ENCODE results near the gene ZBTB34. TPM values are rescaled to one million over a fixed set of nuclear protein-coding genes. Genes with fewer than 3 reads are reported as not detected.

The ZBTB34 gene
- total and polyA plus RNA-seq, 8 donors, result 9.9 to 25.3 (median 23.9) TPM

DNA sequence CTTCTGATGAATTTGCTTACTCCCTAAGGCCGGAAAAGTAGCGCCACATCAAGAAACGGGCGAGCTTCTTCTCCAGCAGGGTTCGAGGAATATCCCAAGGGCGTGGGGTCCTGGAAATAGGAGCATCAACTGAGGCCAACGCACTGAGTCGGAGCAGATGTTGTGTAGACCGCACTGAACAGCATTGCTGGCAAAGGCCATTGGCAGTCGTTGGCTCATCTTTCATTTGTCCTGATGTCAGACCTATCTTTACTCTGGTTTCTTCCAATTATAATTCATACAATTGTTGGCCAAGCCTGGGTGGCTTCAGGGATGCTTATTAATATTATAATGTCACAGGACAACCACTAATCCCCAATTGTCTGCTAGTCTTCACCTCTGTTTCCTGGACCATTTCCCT, 26.5 kb downstream of the ZBTB34 start:
- Histone ChIP-seq H3K4me3 (no peak overlapping the region), H3K36me3 (peaks cover 0 to 20% of the 10 kb centered on the region in 2 donors), H3K27ac (no peak overlapping the region), H3K4me1 (peaks cover 3 to 27% of the 10 kb centered on the region in 2 donors), H3K9me3 (no peaks in the 10 kb centered on the region), H3K27me3 (no peaks in the 10 kb centered on the region)
- ATAC-seq (no peak), DNase-seq (no peak)
- TF ChIP-seq, protein P1, sequence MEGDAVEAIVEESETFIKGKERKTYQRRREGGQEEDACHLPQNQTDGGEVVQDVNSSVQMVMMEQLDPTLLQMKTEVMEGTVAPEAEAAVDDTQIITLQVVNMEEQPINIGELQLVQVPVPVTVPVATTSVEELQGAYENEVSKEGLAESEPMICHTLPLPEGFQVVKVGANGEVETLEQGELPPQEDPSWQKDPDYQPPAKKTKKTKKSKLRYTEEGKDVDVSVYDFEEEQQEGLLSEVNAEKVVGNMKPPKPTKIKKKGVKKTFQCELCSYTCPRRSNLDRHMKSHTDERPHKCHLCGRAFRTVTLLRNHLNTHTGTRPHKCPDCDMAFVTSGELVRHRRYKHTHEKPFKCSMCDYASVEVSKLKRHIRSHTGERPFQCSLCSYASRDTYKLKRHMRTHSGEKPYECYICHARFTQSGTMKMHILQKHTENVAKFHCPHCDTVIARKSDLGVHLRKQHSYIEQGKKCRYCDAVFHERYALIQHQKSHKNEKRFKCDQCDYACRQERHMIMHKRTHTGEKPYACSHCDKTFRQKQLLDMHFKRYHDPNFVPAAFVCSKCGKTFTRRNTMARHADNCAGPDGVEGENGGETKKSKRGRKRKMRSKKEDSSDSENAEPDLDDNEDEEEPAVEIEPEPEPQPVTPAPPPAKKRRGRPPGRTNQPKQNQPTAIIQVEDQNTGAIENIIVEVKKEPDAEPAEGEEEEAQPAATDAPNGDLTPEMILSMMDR (IDR thresholded peaks at IDR 0.05), result no peak
- intact Hi-C loops (cut with DNase I), result no loop called here

DNA sequence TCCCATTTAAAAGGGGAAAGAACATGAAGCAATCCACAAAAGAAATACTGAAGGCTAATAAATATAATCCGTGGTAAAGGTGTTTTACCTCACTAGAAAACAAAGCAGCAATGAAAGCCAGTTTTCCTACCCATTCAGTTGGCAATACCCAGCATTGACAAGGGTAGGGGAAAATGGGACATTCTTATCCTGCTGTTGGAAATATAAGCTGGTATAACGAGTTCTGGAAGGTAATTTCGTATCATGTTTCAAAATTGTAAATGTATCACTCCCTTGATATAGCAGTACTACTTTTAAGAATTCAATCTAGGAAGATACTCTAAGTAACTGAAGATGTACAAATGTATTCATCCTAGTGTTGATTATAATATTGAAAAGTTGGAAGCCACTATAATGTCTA, 31.2 kb downstream of the ZBTB34 start:
- intact Hi-C loops (cut with DNase I), result no loop called here
- no peaks in the 10 kb centered on the region for H3K27me3 ChIP-seq

DNA sequence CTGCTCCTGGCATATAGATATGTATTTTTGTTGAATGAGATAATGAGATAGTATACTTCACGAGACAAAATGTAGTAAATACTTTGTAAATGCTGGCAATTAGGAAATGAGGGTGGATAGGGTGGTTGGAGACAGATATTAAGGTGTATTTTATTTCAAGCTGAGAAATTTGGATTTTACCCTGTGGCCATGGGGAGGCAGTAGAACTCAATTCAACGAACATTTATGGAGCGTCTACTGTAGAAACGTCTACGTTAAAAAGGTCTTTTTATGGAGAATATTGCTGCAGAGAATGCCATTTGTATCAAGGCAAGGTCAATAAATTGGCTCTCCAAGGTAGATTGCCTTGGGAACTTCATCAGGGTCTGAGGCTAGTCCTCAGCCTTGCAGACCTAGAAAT, 32.6 kb downstream of the ZBTB34 start:
- DNase-seq (no peak), ATAC-seq (peak; percentile 58)
- Histone ChIP-seq H3K4me3 (no peak overlapping the region), H3K27ac (no peak overlapping the region), H3K36me3 (no peaks in the 10 kb centered on the region), H3K4me1 (no peaks in the 10 kb centered on the region), H3K9me3 (no peaks in the 10 kb centered on the region), H3K27me3 (no peaks in the 10 kb centered on the region)
- TF ChIP-seq, protein P1 (IDR thresholded peaks at IDR 0.05), result peak in 1 of 2 donors; percentile 15
- intact Hi-C loops (cut with DNase I), result no loop called here

More for the DNA sequence above, 31.2 kb downstream of the ZBTB34 start:
- Histone ChIP-seq H3K4me1 (no peaks in the 10 kb centered on the region), H3K27ac (no peak overlapping the region), H3K9me3 (no peaks in the 10 kb centered on the region), H3K4me3 (no peak overlapping the region), H3K36me3 (no peaks in the 10 kb centered on the region)
- ATAC-seq, result no peak
- no peak for DNase-seq
- TF ChIP-seq, protein P1 (IDR thresholded peaks at IDR 0.05), result no peak

DNA sequence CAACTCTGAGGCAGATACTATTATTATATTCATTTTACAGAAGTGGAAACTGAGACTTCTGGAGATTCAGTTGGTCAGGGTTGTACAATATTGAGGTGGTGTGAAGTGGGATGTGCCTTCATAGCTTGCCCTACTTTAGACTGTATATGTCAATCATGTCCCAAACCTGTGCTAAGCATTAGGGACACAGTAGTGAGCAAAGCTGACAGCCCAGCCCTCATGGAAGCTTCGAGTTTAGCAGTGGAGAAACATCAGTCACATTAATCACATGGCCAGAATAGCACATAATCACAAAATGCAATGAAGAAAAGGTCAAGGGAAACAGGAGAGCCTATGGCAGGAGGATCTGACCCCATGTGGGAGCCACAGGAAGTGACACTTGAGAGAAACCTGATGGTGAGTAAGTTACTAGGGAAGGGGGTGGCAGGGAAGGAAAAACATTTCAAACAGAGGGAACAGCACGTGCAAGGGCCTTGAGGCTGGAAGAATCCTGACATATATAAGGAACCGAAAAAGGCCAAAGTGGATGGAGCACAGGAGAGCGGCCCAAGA, 33.7 kb downstream of the ZBTB34 start:
- no peaks in the 10 kb centered on the region for H3K4me1 ChIP-seq
- no peak for DNase-seq
- H3K4me3 ChIP-seq, result no peak overlapping the region
- no peaks in the 10 kb centered on the region for H3K36me3 ChIP-seq
- no peaks in the 10 kb centered on the region for H3K27me3 ChIP-seq
- no peak overlapping the region for H3K27ac ChIP-seq
- TF ChIP-seq, protein P1 (IDR thresholded peaks at IDR 0.05), result no peak
- intact Hi-C loops (cut with DNase I), result no loop called here
- ATAC-seq, result no peak
- no peaks in the 10 kb centered on the region for H3K9me3 ChIP-seq

DNA sequence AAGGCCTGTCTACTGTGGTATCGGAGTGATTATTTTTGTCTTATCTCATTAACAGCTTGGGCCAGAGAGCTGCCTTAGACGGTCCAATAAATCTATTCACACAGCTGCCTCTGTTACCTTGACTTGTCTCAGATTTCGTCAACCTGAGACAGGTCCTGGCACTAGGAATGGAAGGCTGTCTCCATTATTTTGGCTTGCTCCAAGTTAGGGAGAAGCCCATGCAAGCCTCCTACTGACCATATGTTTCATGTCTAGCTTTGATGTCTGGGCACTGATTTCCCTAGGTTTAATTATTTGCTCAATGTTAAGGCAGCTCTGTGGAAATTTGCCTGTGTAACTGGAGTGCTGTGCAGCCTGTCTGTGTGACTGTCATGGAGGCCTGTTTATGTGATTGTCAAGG, 41.8 kb downstream of the ZBTB34 start:
- DNase-seq, result peak in 1 of 4 donors; percentile 20
- H3K4me3 ChIP-seq, result no peak overlapping the region
- H3K27ac ChIP-seq, result no peak overlapping the region
- H3K36me3 ChIP-seq, result no peaks in the 10 kb centered on the region
- no peaks in the 10 kb centered on the region for H3K4me1 ChIP-seq
- H3K9me3 ChIP-seq, result peaks cover 0 to 13% of the 10 kb centered on the region in 2 donors
- TF ChIP-seq, protein P1 (IDR thresholded peaks at IDR 0.05), result no peak
- no peak for ATAC-seq
- H3K27me3 ChIP-seq, result no peaks in the 10 kb centered on the region
- intact Hi-C loops (cut with DNase I), result no loop called here

Data from left lung (tissue), 10 donors.